Muscle of arm (tissue), 12 donors: Measurements from ENCODE around the gene THYN1. TPM values are rescaled to one million over a fixed set of nuclear protein-coding genes. Genes with fewer than 3 reads are reported as not detected.
A peak's percentile ranks its signal among the peaks of the same experiment; 100 is the strongest.

ENCODE experiments used
- DNase-seq: peaks from one replicate; pipeline ENCODE4 v3.0.0-alpha.2; 2013
- polyA plus RNA-seq, 12 donors: library from polyadenylated mRNA; unstranded; fragments of 120-200 nt; gene quantifications; one replicate each; pipeline ENCODE4 v1.2.1, GENCODE V29; 2013; ENCODE audit not compliant: insufficient read length in 12 of 12

THYN1 gene
- polyA plus RNA-seq, 12 donors = 27.9 to 45.0 (median 34.3) TPM; not detected in 1

GRCh38 chr11:134224710-134225664, 28.2 kb downstream of the THYN1 start:
- DNase-seq = peak; percentile 21

GRCh38 chr11:134223836-134224709, 29.1 kb downstream of the THYN1 start, which contains the start of the genes NCAPD3 and VPS26B:
NCAPD3 (minus strand) TSS chr11:134223967; CDS start chr11:134223926, 41 bp downstream.
VPS26B (plus strand) TSS chr11:134224671; CDS start chr11:134225123, 452 bp downstream.
- peak; percentile 97 for DNase-seq

GRCh38 chr11:134223121-134223520, 30.0 kb downstream of the THYN1 start:
- no peak for DNase-seq

GRCh38 chr11:134216816-134217215, 36.3 kb downstream of the THYN1 start:
- DNase-seq = no peak

- no peak for DNase-seq
These were observed 37.3 kb downstream of the THYN1 start for GRCh38 chr11:134215836-134216235.

GRCh38 chr11:134207538-134208239, 45.5 kb downstream of the THYN1 start:
- no peak for DNase-seq

GRCh38 chr11:134206185-134206584, 47.0 kb downstream of the THYN1 start:
- no peak for DNase-seq

- no peak for DNase-seq
These were observed 47.4 kb downstream of the THYN1 start for GRCh38 chr11:134205729-134206128.

- no peak for DNase-seq
These were observed 50.5 kb downstream of the THYN1 start for GRCh38 chr11:134202661-134203060.

- no peak for DNase-seq
These were observed 52.5 kb downstream of the THYN1 start for GRCh38 chr11:134200688-134201087.

- DNase-seq = no peak
These were observed 53.6 kb downstream of the THYN1 start for GRCh38 chr11:134199531-134199930.

Other genes with a start within 250 kb of the THYN1 start
- gene JAM3, start 184.3 kb downstream of the THYN1 start, polyA plus RNA-seq = 100 to 1,000 TPM in 10 of 12 donors, 10 to 100 TPM in 2; 86.8 to 171 (median 126) TPM
- gene NCAPD3, start 29.4 kb downstream of the THYN1 start, polyA plus RNA-seq = 10 to 100 TPM in 11 of 12 donors, not detected in 1; 10.3 to 25.8 (median 18.5) TPM
- gene VPS26B, start 28.7 kb downstream of the THYN1 start, polyA plus RNA-seq = 10 to 100 TPM in 11 of 12 donors, not detected in 1; 27.2 to 44.1 (median 31.9) TPM
- 10 to 100 TPM in 11 of 12 donors, not detected in 1; 18.3 to 28.3 (median 20.8) TPM for gene ACAD8, start 216 bp upstream of the THYN1 start, polyA plus RNA-seq
- gene GLB1L3, start 23.0 kb upstream of the THYN1 start, polyA plus RNA-seq = under 1 TPM in 5 of 12 donors, not detected in 7; 0.05 to 0.25 (median 0.07) TPM
- gene GLB1L2, start 78.6 kb upstream of the THYN1 start, polyA plus RNA-seq = 1 to 10 TPM in 2 of 12 donors, under 1 TPM in 8, not detected in 2; 0.45 to 1.4 (median 0.70) TPM
- under 1 TPM in 10 of 12 donors, not detected in 2; 0.11 to 0.80 (median 0.33) TPM for gene B3GAT1, start 158.9 kb upstream of the THYN1 start, polyA plus RNA-seq